Bone marrow (tissue), 2 donors: ENCODE results near the gene NRXN3.

Experiments used
- DNase-seq, 2 donors: peaks; one replicate each; lab custom pipeline; 2025; lab: John Stamatoyannopoulos, UW

Gene NRXN3

DNA sequence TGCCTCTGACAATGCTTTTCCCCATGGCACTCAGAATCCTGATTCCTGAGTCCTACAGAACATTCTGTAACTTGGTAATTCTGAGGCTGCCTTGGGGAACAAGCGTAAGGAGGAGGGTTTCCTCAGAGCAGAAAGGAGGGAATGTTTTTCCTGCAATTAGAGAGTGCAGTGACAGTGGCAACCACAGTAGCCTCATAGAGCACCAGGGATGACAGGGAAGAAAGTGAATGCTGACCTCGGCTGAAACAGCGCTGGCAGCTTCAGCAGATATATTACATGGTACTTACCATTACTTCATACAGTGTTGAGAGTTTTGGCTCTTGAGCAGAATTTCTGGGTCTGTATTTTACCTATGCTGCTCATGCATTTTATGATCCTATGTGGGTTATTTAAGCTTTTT, 757.1 kb downstream of the NRXN3 start:
- no peak for DNase-seq

GRCh38 chr14:78933166-78933565, 763.0 kb downstream of the NRXN3 start:
- no peak for DNase-seq

DNA sequence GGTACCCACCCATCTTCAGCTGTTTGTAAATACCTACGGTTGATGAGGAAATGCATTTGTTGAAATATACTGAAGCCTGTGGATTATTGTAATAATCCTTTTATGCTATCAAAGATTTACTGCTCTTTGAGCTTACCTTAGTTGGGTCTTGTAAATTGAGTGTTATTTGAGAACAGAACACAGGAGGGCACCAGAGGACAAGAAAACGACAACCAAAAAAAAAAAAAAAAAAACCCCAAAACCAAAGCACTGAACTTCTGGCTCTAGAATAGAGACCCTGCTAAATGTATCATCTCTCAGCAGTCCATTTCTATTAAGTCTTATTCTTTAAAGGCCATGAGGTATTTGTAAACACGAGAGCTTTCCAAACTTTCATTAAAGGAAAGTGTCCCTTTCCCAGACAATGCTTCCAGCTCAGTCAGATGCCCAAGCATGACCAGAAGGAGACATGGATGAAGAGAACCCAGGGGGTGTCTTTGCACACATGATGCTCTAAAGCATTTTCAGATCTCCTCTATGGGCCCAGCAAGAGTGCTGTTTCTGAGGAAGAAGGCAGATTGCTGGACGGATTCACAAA, 763.9 kb downstream of the NRXN3 start:
- no peak for DNase-seq

GRCh38 chr14:78946949-78947348, 776.8 kb downstream of the NRXN3 start:
- no peak for DNase-seq

- DNase-seq, result no peak
Measured at GRCh38 chr14:78947681-78948080, 777.5 kb downstream of the NRXN3 start.

GRCh38 chr14:78950649-78951048, 780.5 kb downstream of the NRXN3 start:
- DNase-seq, result no peak

DNA sequence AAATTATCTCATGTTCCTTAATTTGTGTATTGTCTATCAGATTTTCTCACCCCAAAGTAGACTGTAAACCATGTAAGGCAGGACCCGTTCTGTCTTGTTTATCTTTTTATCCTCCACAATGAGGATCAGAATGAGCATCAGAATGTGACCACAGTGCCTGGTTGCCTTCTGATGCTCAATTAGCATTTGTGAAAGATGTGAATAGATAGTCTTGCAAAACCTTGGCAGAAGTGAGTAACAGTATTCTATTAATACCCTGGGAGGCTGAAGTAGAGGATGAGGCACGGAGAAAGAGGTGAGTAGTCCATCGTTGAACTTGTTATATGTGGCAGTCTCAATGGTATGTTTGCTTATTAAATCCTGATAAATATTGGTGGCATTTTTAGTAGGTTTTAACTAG, 781.4 kb downstream of the NRXN3 start:
- no peak for DNase-seq

- DNase-seq, result peak in 1 of 2 donors; percentile 21
Measured at GRCh38 chr14:78959674-78960264, 789.6 kb downstream of the NRXN3 start.

DNA sequence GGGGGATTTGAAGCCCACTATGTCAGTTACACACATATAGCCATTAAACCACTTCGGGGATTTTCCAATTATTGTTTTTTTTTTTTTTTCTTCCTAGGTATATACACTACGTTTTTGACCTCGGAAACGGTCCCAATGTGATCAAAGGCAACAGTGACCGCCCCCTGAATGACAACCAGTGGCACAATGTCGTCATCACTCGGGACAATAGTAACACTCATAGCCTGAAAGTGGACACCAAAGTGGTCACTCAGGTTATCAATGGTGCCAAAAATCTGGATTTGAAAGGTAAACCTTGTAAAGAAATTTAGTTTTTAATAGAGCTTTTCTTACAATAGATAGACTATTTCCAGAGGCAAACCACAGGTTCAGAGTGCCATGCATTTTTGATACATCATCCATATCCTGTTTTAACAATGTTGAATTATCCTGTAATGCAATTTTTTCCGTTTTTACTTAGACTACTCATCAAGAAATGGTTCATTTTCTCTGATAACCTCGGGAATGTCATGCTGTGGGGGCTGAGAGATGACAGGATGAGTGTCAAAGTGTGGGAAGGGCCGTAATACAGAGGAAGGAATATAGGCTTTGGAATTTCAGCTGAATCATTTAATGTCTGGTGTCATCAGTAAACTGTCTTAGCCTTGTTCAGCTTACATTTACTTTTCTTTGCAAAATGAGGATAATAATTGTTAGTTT, 797.1 kb downstream of the NRXN3 start:
- no peak for DNase-seq

GRCh38 chr14:78968265-78968664, 798.1 kb downstream of the NRXN3 start:
- no peak for DNase-seq

DNA sequence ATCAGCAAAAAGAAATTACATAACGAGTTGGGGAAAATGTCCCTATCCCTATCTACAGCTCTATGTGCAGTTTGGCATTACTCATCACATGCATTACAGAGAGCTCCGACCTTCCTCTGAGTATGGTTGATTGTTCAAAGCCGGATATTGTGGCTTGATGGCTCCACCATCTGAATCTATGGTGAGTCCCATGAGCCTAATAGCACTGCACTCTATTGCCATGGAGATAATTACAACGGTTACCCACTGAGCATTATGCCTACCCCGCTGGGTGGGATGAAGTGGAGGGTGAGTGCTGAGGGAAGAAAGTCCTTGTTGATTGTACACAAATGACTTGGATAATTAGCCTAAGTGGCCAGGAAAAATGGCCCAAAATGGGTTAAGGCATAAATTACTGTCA, 800.5 kb downstream of the NRXN3 start:
- no peak for DNase-seq

DNA sequence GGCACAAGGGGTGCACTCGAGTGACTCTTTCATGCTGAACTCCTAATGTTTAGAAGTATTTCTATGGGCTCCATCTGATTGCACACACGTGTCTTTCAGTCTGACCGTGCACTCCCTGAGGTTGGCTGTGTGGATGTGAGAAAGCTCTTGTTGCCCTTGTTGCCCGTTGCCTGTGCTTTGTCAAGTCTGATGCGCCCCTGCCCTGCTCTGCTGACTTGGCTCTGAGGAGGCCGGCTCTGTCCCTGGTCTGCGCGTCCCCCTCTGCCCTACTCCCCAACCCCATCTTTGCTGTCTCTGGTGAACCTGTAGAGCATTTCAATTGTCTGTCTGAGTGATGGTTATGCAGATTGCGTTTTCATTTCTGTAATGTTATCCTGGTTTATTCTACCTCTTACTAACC, 802.3 kb downstream of the NRXN3 start:
- DNase-seq, result no peak

- DNase-seq, result no peak
Measured at GRCh38 chr14:78974691-78975090, 804.5 kb downstream of the NRXN3 start.

DNA sequence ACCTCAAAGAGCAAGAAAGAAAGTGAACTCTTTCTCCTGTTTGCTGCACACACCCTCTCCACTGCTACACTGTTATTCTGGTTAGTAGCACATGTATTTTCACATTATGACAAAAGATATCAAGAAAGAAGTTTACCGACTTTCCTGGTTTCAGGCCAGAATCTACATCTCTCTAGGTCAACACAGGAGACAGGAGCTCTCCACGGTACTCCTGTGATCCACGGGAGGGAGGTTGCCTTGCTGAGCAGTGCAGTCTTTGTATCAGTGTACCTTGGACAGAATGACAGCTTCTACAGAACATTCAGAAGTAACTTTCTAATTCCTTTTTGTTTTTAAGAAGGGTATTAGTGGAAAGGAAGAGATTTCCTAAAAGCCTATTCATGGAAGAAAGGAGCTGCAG, 805.6 kb downstream of the NRXN3 start:
- no peak for DNase-seq

DNA sequence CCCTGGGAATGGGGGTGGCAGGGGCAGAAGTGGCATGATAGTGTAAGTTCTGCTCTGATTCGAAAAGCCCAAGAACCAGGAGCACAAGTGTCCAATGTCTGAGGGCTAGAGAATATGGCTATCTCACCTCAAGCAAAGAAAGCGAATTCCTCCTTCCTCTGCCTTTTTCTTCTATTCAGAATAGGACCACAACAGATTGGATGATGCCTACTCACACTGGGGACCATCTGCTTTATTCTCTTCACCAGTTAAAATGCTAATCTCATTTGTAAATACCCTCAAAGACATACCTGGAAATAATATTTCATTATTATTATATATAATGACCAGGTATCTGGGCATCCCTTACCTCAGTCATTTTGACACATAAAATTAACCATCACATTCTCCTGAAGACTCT, 808.7 kb downstream of the NRXN3 start:
- no peak for DNase-seq

DNA sequence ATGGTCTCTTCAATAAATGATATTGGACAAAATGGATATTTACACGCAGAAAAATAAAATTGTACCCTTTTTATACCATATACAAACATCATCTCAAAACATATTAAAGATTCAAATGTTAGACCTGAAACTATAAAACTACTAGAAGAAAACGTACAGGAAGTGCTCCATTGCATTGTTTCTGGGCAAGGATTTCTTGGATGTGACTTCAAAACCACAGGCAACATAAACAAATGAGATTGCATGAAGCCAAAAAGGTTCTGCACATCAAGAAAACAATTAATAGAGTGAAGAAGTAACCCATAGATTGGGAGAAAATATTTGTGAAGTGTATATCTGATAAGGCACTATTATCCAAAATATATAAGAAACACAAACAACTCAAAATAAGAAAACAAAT, 812.4 kb downstream of the NRXN3 start:
- DNase-seq, result no peak

- no peak for DNase-seq
Measured at GRCh38 chr14:78983126-78983525, 813.0 kb downstream of the NRXN3 start.

DNA sequence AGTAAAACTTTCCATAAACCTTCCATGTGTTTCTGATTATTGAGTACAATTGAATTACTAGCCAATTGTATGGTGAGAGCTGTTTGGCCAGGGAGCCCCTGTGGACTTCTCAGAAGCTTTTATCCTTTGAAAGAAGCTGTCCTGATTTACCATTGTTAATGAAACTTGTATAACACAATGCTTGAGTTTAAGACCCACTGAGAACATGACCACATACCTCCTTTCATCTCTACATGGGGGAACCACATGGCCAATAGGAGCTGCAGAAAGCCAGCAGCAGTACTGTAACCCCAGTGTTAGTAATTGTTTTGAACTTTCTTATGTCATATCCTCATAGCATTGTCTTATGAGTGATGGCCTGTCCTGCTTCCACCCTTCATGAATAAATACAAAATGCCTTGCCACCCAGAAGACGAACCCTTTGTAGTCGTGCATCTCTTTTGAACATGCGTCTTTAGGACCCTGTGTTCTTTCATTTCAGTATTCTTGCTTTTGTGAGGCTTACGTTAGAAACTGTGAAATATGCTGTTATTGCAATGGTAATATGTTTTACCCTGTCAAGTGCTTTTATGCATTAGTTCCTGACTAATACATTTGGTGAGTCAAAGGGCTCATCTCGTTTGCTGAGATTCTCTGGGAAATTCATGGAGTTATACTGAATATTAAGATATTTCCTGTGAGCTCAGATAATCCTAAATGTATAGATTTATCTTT, 815.7 kb downstream of the NRXN3 start:
- no peak for DNase-seq

GRCh38 chr14:78986989-78987388, 816.8 kb downstream of the NRXN3 start:
- no peak for DNase-seq

GRCh38 chr14:78989221-78989620, 819.0 kb downstream of the NRXN3 start:
- DNase-seq, result no peak

- no peak for DNase-seq
Measured at GRCh38 chr14:78992867-78993266, 822.7 kb downstream of the NRXN3 start.

- DNase-seq, result no peak
Measured at GRCh38 chr14:78997811-78998210, 827.6 kb downstream of the NRXN3 start.

DNA sequence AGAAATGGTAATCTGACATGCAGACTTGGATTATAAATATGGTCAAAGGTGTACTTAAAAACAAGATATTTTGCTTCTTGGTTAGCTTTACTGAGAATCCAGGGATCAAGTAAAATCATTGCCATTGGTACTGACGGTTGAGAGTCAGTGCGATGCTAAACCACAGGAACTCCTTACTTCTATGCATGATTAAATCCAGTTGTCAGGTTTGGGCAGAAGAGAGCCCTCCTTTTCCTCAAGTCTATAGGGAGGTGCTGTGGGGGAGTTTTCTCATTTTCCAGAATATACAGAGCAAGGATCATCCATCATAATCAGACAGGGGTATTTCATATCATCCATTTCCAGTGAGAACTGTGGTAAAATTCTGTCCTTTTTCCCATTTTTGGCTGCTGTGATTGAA, 839.1 kb downstream of the NRXN3 start:
- DNase-seq, result no peak
